ACC112 (cell line): Measurements from ENCODE around the gene PPP1R37.

Experiments used
- H2AFZ ChIP-seq: fragments of 200-600 bp; sonication (generic); one replicate; pipeline ENCODE4 v1.6.0; 2017; ENCODE audit warnings: antibody characterized with exemption, low read length; ENCODE audit not compliant: unreplicated experiment
- H3K27ac ChIP-seq: fragments of 200-600 bp; sonication (generic); 2 replicates; pipeline ENCODE4 v1.5.1; 2014; ENCODE audit warnings: low read depth, mild to moderate bottlenecking, antibody characterized with exemption, low read length, moderate library complexity
- H3K27me3 ChIP-seq: fragments of 200-600 bp; sonication (generic); 2 replicates; pipeline ENCODE4 v1.6.1; 2014; ENCODE audit warnings: mild to moderate bottlenecking, antibody characterized with exemption, low read length, moderate library complexity, mixed read lengths; ENCODE audit not compliant: insufficient read depth
- H3K36me3 ChIP-seq: fragments of 200-600 bp; sonication (generic); 2 replicates; pipeline ENCODE4 v1.6.1; 2016; ENCODE audit warnings: mild to moderate bottlenecking, antibody characterized with exemption, low read length, moderate library complexity, mixed read lengths; ENCODE audit not compliant: insufficient read depth
- H3K4me1 ChIP-seq: fragments of 200-600 bp; sonication (generic); one replicate; pipeline ENCODE4 v1.6.1; 2016; ENCODE audit warnings: low read length, mixed read lengths; ENCODE audit not compliant: insufficient read depth, unreplicated experiment, control insufficient read depth
- H3K4me3 ChIP-seq: fragments of 200-600 bp; sonication (generic); 2 replicates; pipeline ENCODE4 v1.5.1; 2014; ENCODE audit warnings: mild to moderate bottlenecking, low read depth, low read length
- H3K79me2 ChIP-seq: fragments of 200-600 bp; sonication (generic); one replicate; pipeline ENCODE4 v1.6.0; 2016; ENCODE audit warnings: low read length; ENCODE audit not compliant: control insufficient read depth, unreplicated experiment, insufficient read depth

Gene PPP1R37

GRCh38 chr19:45071969-45072790 is 20.8 kb upstream of the PPP1R37 start:
- H3K27me3 ChIP-seq, result no peaks in the 10 kb centered on the region
- H2AFZ ChIP-seq, result no peak overlapping the region
- H3K4me3 ChIP-seq, result no peak overlapping the region
- no peaks in the 10 kb centered on the region for H3K36me3 ChIP-seq
- no peak overlapping the region for H3K27ac ChIP-seq
- H3K4me1 ChIP-seq, result peaks cover 5% of the 10 kb centered on the region
- no peaks in the 10 kb centered on the region for H3K79me2 ChIP-seq

GRCh38 chr19:45074744-45075300 is 18.2 kb upstream of the PPP1R37 start:
- Histone ChIP-seq H3K4me3 (peak overlapping the region; percentile 33), H3K4me1 (peaks cover 5% of the 10 kb centered on the region), H3K27ac (no peak overlapping the region), H2AFZ (no peak overlapping the region), H3K79me2 (peaks cover 6% of the 10 kb centered on the region), H3K36me3 (no peaks in the 10 kb centered on the region), H3K27me3 (no peaks in the 10 kb centered on the region)

GRCh38 chr19:45075301-45076028 is 17.5 kb upstream of the PPP1R37 start:
- Histone ChIP-seq H3K27me3 (no peaks in the 10 kb centered on the region), H3K27ac (no peak overlapping the region), H3K4me3 (peak overlapping the region; percentile 85), H3K4me1 (peaks cover 5% of the 10 kb centered on the region), H3K36me3 (no peaks in the 10 kb centered on the region), H2AFZ (peak overlapping the region; percentile 32), H3K79me2 (peaks cover 13% of the 10 kb centered on the region)

- peak within 1 kb of the TSS; percentile 85 for H3K4me3 ChIP-seq
- no peaks in the 10 kb centered on the region for H3K27me3 ChIP-seq
- H3K79me2 ChIP-seq, result peaks cover 19% of the 10 kb centered on the region
Measured at GRCh38 chr19:45076029-45076850, 16.7 kb upstream of the PPP1R37 start, which contains the start of gene ZNF296. ZNF296 (minus strand) TSS chr19:45076478; CDS start chr19:45076373, 105 bp downstream.

GRCh38 chr19:45076851-45077730 is 15.9 kb upstream of the PPP1R37 start:
- peak overlapping the region; percentile 19; the same call in 1 of the 2 replicates for H3K27ac ChIP-seq
- H3K79me2 ChIP-seq, result peaks cover 26% of the 10 kb centered on the region
- H3K36me3 ChIP-seq, result no peaks in the 10 kb centered on the region
- peaks cover 5% of the 10 kb centered on the region for H3K4me1 ChIP-seq
- peak overlapping the region; percentile 85 for H3K4me3 ChIP-seq
- no peaks in the 10 kb centered on the region for H3K27me3 ChIP-seq
- peak overlapping the region; percentile 50 for H2AFZ ChIP-seq

More at GRCh38 chr19:45076029-45076850, 16.7 kb upstream of the PPP1R37 start, which contains the start of gene ZNF296:
- Histone ChIP-seq H2AFZ (peak within 1 kb of the TSS; percentile 50), H3K4me1 (peaks cover 5% of the 10 kb centered on the region), H3K27ac (peak within 1 kb of the TSS; percentile 19; the same call in 1 of the 2 replicates), H3K36me3 (no peaks in the 10 kb centered on the region)

GRCh38 chr19:45078390-45079062 is 14.5 kb upstream of the PPP1R37 start:
- Histone ChIP-seq H3K27me3 (no peaks in the 10 kb centered on the region), H2AFZ (peak overlapping the region; percentile 32), H3K79me2 (peaks cover 35% of the 10 kb centered on the region), H3K27ac (no peak overlapping the region), H3K36me3 (no peaks in the 10 kb centered on the region), H3K4me1 (peaks cover 5% of the 10 kb centered on the region), H3K4me3 (peak overlapping the region; percentile 98)

- Histone ChIP-seq H3K27me3 (no peaks in the 10 kb centered on the region), H3K27ac (peak within 1 kb of the TSS; percentile 53), H3K36me3 (no peaks in the 10 kb centered on the region), H3K4me3 (peak within 1 kb of the TSS; percentile 98), H3K79me2 (peaks cover 35% of the 10 kb centered on the region), H3K4me1 (peaks cover 5% of the 10 kb centered on the region), H2AFZ (peak within 1 kb of the TSS; percentile 99)
Measured at GRCh38 chr19:45079063-45079910, 13.7 kb upstream of the PPP1R37 start, which contains the start of gene GEMIN7. GEMIN7 (plus strand) TSS chr19:45079260; CDS start chr19:45090115, 10,855 bp downstream.

- Histone ChIP-seq H2AFZ (no peak overlapping the region), H3K27me3 (no peaks in the 10 kb centered on the region), H3K36me3 (no peaks in the 10 kb centered on the region), H3K4me3 (peak overlapping the region; percentile 98), H3K79me2 (peaks cover 35% of the 10 kb centered on the region), H3K27ac (peak overlapping the region; percentile 53), H3K4me1 (peaks cover 5% of the 10 kb centered on the region)
Measured at GRCh38 chr19:45079911-45080370, 13.0 kb upstream of the PPP1R37 start.
